Suppressor macrophage treated with lipopolysaccharide for 1 hour (primary cell): ENCODE results near the gene UBTFL1.
"Not testable (repeated sequence)": the region's sequence is repeated elsewhere in the genome, so short reads cannot be mapped to it uniquely, and the experiment has no call there.

ENCODE experiments used
- DNase-seq, 3 donors: peaks; one replicate each; pipeline ENCODE4 v3.0.0-alpha.2; 2020 to 2022

Gene UBTFL1

DNA sequence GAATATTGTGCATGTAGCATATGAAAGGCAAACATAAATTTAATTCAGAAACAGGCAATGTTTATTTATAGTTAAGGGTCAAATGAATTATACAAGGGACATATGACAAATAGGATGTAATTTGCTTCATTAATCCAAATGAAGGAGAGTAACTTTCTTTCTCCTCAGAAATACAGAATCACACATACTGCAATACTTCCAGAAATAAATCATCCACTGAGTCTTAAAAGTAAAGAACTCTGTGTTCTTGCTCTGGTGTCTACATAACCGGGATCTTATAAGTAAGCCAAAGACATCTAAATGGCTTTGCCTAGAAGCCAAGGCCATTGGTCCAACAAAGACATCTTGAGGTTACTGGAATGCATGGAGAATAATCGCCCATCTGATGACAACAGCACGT lies at the start of gene UBTFL1:
Gene UBTFL1, plus strand, starts transcription at position 301 of the 400 bp plus-strand sequence. Its CDS starts 0 bp downstream, at position 301.
- DNase-seq, result not testable (repeated sequence)

DNA sequence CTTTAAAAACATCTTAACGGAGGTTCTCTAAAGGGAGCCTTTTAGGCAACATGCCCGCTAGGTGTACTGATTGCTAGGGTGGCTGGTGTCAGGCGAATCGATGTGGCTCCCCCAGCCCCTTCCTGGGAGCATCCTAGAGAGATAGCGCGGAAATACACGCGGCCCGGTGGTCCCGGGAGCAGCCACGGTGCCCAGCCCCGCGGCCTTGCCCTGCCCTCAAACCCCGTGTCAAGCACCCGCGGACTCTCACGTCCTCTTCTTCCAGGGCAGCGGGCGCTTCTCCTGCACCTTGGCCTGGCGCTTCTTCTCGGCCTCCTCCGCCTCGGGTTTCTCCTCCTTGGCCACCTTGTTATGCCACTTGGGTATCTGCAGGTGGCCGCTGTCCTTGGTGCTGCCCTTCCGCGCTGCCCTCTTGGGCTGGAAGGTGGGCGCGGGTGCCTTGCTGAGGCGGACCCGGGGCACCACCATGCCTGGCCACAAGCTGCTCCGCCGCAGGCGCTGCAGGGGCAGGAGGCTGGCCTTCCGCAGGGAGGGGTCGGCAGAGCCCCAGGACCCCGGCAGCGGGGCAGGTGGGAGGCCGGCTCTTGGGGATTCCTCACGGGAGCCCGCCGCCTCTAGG lies 34.0 kb upstream of the UBTFL1 start:
- DNase-seq, result not testable (repeated sequence)

DNA sequence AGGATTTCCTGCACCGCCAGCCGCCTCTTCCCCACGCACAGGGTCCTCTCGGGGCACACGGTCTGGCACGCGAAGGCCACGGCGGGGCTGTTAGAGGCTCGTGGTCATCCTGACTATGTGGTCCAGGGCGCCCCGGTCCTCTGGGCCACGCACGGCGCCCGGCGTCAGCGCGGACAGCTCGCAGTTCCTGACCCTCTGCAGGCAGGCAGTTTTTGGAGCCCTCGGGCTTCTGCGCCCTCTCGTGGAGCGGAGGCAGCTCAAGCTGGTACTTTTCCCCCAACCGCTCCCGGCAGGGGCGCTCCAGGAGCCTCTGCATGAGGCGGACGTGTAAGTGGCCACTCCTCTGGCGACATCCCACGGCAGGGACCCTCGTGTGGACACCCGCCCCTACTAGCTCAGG lies 33.4 kb upstream of the UBTFL1 start:
- DNase-seq, result not testable (repeated sequence)

GRCh38 chr11:90053545-90053944 lies 32.2 kb upstream of the UBTFL1 start:
- DNase-seq, result not testable (repeated sequence)

GRCh38 chr11:90088731-90089130 lies 3.0 kb downstream of the UBTFL1 start:
- DNase-seq, result not testable (repeated sequence)

- not testable (repeated sequence) for DNase-seq
These were observed 9.6 kb downstream of the UBTFL1 start for GRCh38 chr11:90095230-90095924.

GRCh38 chr11:90098261-90098660 lies 12.5 kb downstream of the UBTFL1 start:
- DNase-seq, result not testable (repeated sequence)

- DNase-seq, result peak in 1 of 3 donors; percentile 7
These were observed 14.7 kb downstream of the UBTFL1 start for GRCh38 chr11:90100431-90100830.

- peak in 1 of 3 donors; percentile 29 for DNase-seq
These were observed 27.8 kb downstream of the UBTFL1 start for GRCh38 chr11:90113541-90113940.

GRCh38 chr11:90120191-90120590 lies 34.4 kb downstream of the UBTFL1 start:
- no peak for DNase-seq

GRCh38 chr11:90124371-90124770 lies 38.6 kb downstream of the UBTFL1 start:
- DNase-seq, result no peak

DNA sequence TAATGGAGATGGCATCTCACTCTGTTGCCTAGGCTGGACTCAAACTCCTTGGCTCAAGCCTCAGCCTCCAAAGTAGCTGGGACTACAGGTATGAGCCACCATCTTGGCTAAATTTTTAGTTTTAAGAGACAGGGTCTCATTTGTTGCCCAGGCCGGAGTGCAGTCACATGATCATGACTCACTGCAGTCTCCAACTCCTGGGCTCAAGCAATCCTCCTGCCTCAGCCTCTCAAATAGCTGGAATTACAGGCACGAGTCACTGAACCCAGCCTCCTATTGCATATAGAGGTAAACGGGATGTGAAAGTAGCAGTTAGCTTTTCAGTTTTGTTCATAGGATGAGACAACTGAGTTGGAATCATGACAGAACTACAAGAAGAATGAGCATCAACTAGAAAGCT lies 39.2 kb downstream of the UBTFL1 start:
- no peak for DNase-seq

DNA sequence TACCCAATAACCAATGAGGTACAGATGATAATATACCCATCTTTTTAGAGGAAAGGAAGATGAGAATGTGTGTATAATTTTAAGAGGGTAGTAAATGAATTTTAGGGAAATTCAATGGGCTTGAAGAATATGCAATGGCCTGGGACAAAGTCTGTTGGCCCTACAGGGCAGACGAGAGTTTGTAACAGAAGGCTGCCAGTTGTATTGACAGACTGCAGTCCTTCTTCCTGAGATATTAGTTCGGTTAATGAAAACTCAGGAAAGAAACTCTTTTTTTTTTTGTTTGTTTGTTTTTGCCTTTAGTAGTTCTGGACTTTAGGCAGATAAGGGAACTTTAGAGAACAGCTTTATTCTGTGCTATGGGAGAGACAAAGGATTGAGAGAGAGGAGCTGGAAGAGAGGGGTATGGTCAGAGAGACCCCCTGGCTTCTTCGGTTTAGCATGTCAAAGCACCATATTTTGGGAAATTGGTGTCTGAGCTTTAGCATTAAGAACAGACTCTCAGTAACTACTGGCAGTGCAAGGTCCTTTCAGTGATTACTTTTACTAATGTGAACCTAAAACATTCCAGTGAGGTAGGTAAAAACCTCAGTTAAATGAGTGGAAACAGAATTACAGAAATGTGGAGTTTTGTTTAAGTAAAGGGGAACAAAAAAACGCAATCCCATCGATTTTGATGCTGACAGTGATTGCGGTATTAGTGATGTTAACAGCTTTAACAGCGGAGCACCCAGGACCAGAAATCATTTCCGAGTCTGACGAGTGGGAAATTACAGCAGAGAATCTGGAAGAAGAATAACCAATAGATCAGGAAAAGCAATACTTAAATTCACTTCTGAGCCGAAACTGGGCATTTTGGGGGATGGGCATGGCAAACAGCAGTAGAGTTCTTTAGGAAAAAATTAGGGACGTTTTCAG lies 48.1 kb downstream of the UBTFL1 start:
- DNase-seq, result no peak

GRCh38 chr11:90134478-90135003 lies 48.8 kb downstream of the UBTFL1 start, which contains the start of gene NAALAD2:
Gene NAALAD2, plus strand, starts transcription at chr11:90134663. Its CDS starts 96 bp downstream, at chr11:90134759.
- peak in 1 of 3 donors; percentile 7 for DNase-seq

DNA sequence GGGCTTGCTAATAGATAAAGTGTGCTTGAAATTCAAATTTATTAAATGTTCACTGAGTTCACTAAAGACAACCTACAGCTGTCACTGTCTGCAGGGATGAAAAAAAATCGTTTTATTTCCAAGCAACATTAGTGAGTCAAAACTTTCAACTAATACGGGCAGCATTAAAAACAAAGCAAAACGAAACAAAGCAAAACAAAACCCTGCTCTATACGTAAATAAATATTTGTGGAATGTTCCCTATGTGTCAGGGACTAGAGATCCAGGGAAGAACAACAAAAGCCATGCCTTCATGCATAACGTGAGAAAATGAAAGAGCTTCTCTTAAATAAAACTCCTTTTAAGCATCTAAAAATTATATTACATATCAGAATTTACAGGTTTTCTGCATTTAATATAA lies 49.3 kb downstream of the UBTFL1 start:
- DNase-seq, result no peak
